Measurements from ENCODE around the gene AUTS2. TPM values are rescaled to one million over a fixed set of nuclear protein-coding genes. Genes with fewer than 3 reads are reported as not detected.

AUTS2 gene
- total RNA-seq, 1 donor from 2014 or later, result 56.0 TPM

- ATAC-seq, result no peak
- Histone ChIP-seq H3K27ac (no peak overlapping the region), H3K4me1 (no peaks in the 10 kb centered on the region), H3K4me3 (no peak overlapping the region), H3K27me3 (no peaks in the 10 kb centered on the region), H3K36me3 (no peaks in the 10 kb centered on the region), H3K9me3 (no peaks in the 10 kb centered on the region)
- intact Hi-C loops (cut with DNase I), result no loop called here
- DNase-seq, result no peak
- no peak for TF ChIP-seq CTCF (IDR thresholded peaks at IDR 0.05)
These were observed 70.1 kb downstream of the AUTS2 start for GRCh38 chr7:69668339-69668870.

- H3K4me3 ChIP-seq, result no peak overlapping the region
- intact Hi-C loops (cut with DNase I), result no loop called here
These were observed 72.4 kb downstream of the AUTS2 start for GRCh38 chr7:69670701-69671100.

GRCh38 chr7:69673074-69673473 lies 74.8 kb downstream of the AUTS2 start:
- Histone ChIP-seq H3K4me1 (peaks cover 6% of the 10 kb centered on the region), H3K27me3 (no peaks in the 10 kb centered on the region), H3K4me3 (no peak overlapping the region), H3K36me3 (no peaks in the 10 kb centered on the region), H3K9me3 (no peaks in the 10 kb centered on the region), H3K27ac (no peak overlapping the region)
- intact Hi-C loops (cut with DNase I), result no loop called here
- no peak for DNase-seq
- no peak for ATAC-seq
- TF ChIP-seq CTCF (IDR thresholded peaks at IDR 0.05), result no peak

More at GRCh38 chr7:69670701-69671100, 72.4 kb downstream of the AUTS2 start:
- no peaks in the 10 kb centered on the region for H3K27me3 ChIP-seq
- ATAC-seq (no peak), DNase-seq (no peak)
- no peaks in the 10 kb centered on the region for H3K36me3 ChIP-seq
- TF ChIP-seq CTCF (IDR thresholded peaks at IDR 0.05), result no peak
- no peaks in the 10 kb centered on the region for H3K9me3 ChIP-seq
- H3K4me1 ChIP-seq, result peaks cover 6% of the 10 kb centered on the region
- H3K27ac ChIP-seq, result no peak overlapping the region

- Histone ChIP-seq H3K4me3 (no peak overlapping the region), H3K36me3 (no peaks in the 10 kb centered on the region), H3K9me3 (no peaks in the 10 kb centered on the region), H3K4me1 (peaks cover 6% of the 10 kb centered on the region), H3K27ac (no peak overlapping the region), H3K27me3 (no peaks in the 10 kb centered on the region)
- no peak for TF ChIP-seq CTCF (IDR thresholded peaks at IDR 0.05)
- intact Hi-C loops (cut with DNase I), result no loop called here
- ATAC-seq (peak; percentile 60), DNase-seq (no peak)
These were observed 76.5 kb downstream of the AUTS2 start for GRCh38 chr7:69674701-69675182.

GRCh38 chr7:69676247-69676646 lies 78.0 kb downstream of the AUTS2 start:
- DNase-seq (no peak), ATAC-seq (no peak)
- no peaks in the 10 kb centered on the region for H3K27me3 ChIP-seq
- peaks cover 6% of the 10 kb centered on the region for H3K4me1 ChIP-seq
- H3K4me3 ChIP-seq, result no peak overlapping the region
- no peak for TF ChIP-seq CTCF (IDR thresholded peaks at IDR 0.05)
- H3K27ac ChIP-seq, result no peak overlapping the region
- no peaks in the 10 kb centered on the region for H3K36me3 ChIP-seq
- H3K9me3 ChIP-seq, result no peaks in the 10 kb centered on the region
- intact Hi-C loops (cut with DNase I), result no loop called here
